ENCODE results near the gene RASEF.

- TF ChIP-seq, protein P1, sequence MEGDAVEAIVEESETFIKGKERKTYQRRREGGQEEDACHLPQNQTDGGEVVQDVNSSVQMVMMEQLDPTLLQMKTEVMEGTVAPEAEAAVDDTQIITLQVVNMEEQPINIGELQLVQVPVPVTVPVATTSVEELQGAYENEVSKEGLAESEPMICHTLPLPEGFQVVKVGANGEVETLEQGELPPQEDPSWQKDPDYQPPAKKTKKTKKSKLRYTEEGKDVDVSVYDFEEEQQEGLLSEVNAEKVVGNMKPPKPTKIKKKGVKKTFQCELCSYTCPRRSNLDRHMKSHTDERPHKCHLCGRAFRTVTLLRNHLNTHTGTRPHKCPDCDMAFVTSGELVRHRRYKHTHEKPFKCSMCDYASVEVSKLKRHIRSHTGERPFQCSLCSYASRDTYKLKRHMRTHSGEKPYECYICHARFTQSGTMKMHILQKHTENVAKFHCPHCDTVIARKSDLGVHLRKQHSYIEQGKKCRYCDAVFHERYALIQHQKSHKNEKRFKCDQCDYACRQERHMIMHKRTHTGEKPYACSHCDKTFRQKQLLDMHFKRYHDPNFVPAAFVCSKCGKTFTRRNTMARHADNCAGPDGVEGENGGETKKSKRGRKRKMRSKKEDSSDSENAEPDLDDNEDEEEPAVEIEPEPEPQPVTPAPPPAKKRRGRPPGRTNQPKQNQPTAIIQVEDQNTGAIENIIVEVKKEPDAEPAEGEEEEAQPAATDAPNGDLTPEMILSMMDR (IDR thresholded peaks at IDR 0.05), result no peak
- no peak for TF ChIP-seq POLR2AphosphoS5 (IDR thresholded peaks at IDR 0.05)
- TF ChIP-seq POLR2A (IDR thresholded peaks at IDR 0.05), result no peak
Observed at GRCh38 chr9:82972446-82972845, 90.5 kb downstream of the RASEF start.

Measured in suprapubic skin (tissue), 4 donors.